ENCODE results near the gene KCNK18. TPM values are rescaled to one million over a fixed set of nuclear protein-coding genes. Genes with fewer than 3 reads are reported as not detected.

KCNK18 gene
- total RNA-seq, 1 experiment from 2014 or later, result not detected

- no peak for TF ChIP-seq CTCF (IDR thresholded peaks at IDR 0.05; ENCODE audit: unreplicated experiment)
Measured at GRCh38 chr10:117240621-117241529, 43.6 kb downstream of the KCNK18 start, which contains the start of gene SLC18A2. SLC18A2 (plus strand) TSS chr10:117241114; CDS start chr10:117241694, 580 bp downstream.

GRCh38 chr10:117241541-117242462 lies 44.5 kb downstream of the KCNK18 start:
- H3K27me3 Mint-ChIP-seq (ENCODE audit: insufficient read depth, unreplicated experiment), result peaks cover 44% of the 10 kb centered on the region
- no peak overlapping the region for H3K27ac Mint-ChIP-seq (ENCODE audit: low read depth, unreplicated experiment)
- H3K4me1 Mint-ChIP-seq (ENCODE audit: insufficient read depth, unreplicated experiment), result no peaks in the 10 kb centered on the region
- POLR2A ChIA-PET, result no interaction called here
- no peaks in the 10 kb centered on the region for H3K36me3 Mint-ChIP-seq (ENCODE audit: insufficient read depth, unreplicated experiment)
- no TSS peak for BruUV-seq (replicated peaks)
- no peaks in the 10 kb centered on the region for H3K9me3 Mint-ChIP-seq (ENCODE audit: unreplicated experiment)
- TF ChIP-seq CTCF (IDR thresholded peaks at IDR 0.05; ENCODE audit: unreplicated experiment), result no peak
- CTCF ChIA-PET, result interaction anchor here (0.6 kb wide), 3 partner anchors 25 to 167 kb away, joined by 3 read pairs; no protein-coding TSS in a partner anchor
- H3K4me3 Mint-ChIP-seq (ENCODE audit: unreplicated experiment), result no peak overlapping the region
- no peak for DNase-seq (ENCODE audit: unreplicated experiment)
- intact Hi-C loops (cut with micrococcal nuclease), result no loop called here

More at GRCh38 chr10:117240621-117241529, 43.6 kb downstream of the KCNK18 start, which contains the start of gene SLC18A2:
- DNase-seq (ENCODE audit: unreplicated experiment), result no peak
- no TSS peak for BruUV-seq (replicated peaks)
- Mint-ChIP-seq H3K36me3 (ENCODE audit: insufficient read depth, unreplicated experiment) (no peaks in the 10 kb centered on the region), H3K27ac (ENCODE audit: low read depth, unreplicated experiment) (no peak within 1 kb of the TSS), H3K4me1 (ENCODE audit: insufficient read depth, unreplicated experiment) (no peaks in the 10 kb centered on the region), H3K4me3 (ENCODE audit: unreplicated experiment) (no peak within 1 kb of the TSS), H3K27me3 (ENCODE audit: insufficient read depth, unreplicated experiment) (peaks cover 53% of the 10 kb centered on the region), H3K9me3 (ENCODE audit: unreplicated experiment) (no peaks in the 10 kb centered on the region)
- CTCF ChIA-PET, result interaction anchor here (0.6 kb wide), 3 partner anchors 24 to 109 kb away, joined by 3 read pairs; no protein-coding TSS in a partner anchor
- POLR2A ChIA-PET, result no interaction called here
- intact Hi-C loops (cut with micrococcal nuclease), result no loop called here

- Mint-ChIP-seq H3K27ac (ENCODE audit: low read depth, unreplicated experiment) (no peak overlapping the region), H3K9me3 (ENCODE audit: unreplicated experiment) (no peaks in the 10 kb centered on the region), H3K4me1 (ENCODE audit: insufficient read depth, unreplicated experiment) (no peaks in the 10 kb centered on the region), H3K36me3 (ENCODE audit: insufficient read depth, unreplicated experiment) (no peaks in the 10 kb centered on the region), H3K4me3 (ENCODE audit: unreplicated experiment) (no peak overlapping the region), H3K27me3 (ENCODE audit: insufficient read depth, unreplicated experiment) (peaks cover 40% of the 10 kb centered on the region)
- BruUV-seq (replicated peaks), result no TSS peak
- ChIA-PET CTCF (interaction anchor here (0.6 to 1.0 kb wide), 2 partner anchors 25 to 167 kb away, joined by 3 read pairs; no protein-coding TSS in a partner anchor), POLR2A (no interaction called here)
- no peak for TF ChIP-seq CTCF (IDR thresholded peaks at IDR 0.05; ENCODE audit: unreplicated experiment)
- intact Hi-C loops (cut with micrococcal nuclease), result no loop called here
- no peak for DNase-seq (ENCODE audit: unreplicated experiment)
Measured at GRCh38 chr10:117242463-117242832, 45.2 kb downstream of the KCNK18 start.
